H1 (cell line): ENCODE results near the gene MTTP. TPM values are rescaled to one million over a fixed set of nuclear protein-coding genes. Genes with fewer than 3 reads are reported as not detected.

Source experiments
- CTCF ChIA-PET: fragments of 300-600 bp; sonication (Branson Sonifier 250); formaldehyde crosslinking; loops from one replicate; lab custom pipeline; 2021; ENCODE audit not compliant: partially characterized antibody; lab: Charles Lee
- POLR2A ChIA-PET: fragments of 300-600 bp; sonication (Branson Sonifier 250); formaldehyde crosslinking; loops from one replicate; lab custom pipeline; 2021; ENCODE audit warnings: inconsistent platforms; ENCODE audit not compliant: partially characterized antibody; lab: Charles Lee
- DNase-seq, 2 experiments: peaks; one replicate each; pipeline versions ENCODE4 v3.0.0 to v3.0.0-alpha.2; 2010 to 2022; ENCODE audit warnings: low spot score in 2 of 2, low read depth in 1 of 2, mixed read lengths in 1 of 2
- FAIRE-seq: peaks from 2 replicates; lab custom pipeline; 2011; peaks lifted over from hg19 to GRCh38; lab: Jason Lieb, UNC
- H2AFZ ChIP-seq: 2 replicates; pipeline ENCODE4 v1.8.1; 2012; ENCODE audit warnings: low read length, inconsistent platforms
- H2AK5ac ChIP-seq: 2 replicates; pipeline ENCODE4 v1.6.1; 2013; ENCODE audit warnings: low read depth, low read length
- H2BK120ac ChIP-seq: replicated peaks from 2 replicates; pipeline ENCODE3; 2013; ENCODE audit warnings: low read depth, low read length, inconsistent platforms
- H2BK12ac ChIP-seq: 2 replicates; pipeline ENCODE4 v1.6.1; 2013; ENCODE audit warnings: low read depth, low read length
- H2BK15ac ChIP-seq: 2 replicates; pipeline ENCODE4 v1.6.1; 2013; ENCODE audit warnings: low read length
- H2BK20ac ChIP-seq: 2 replicates; pipeline ENCODE4 v1.6.1; 2013; ENCODE audit warnings: low read length
- H2BK5ac ChIP-seq: 2 replicates; pipeline ENCODE4 v1.6.1; 2013; ENCODE audit warnings: low read depth, low read length
- H3K14ac ChIP-seq: 2 replicates; pipeline ENCODE4 v1.6.1; 2013; ENCODE audit warnings: inconsistent platforms; ENCODE audit not compliant: insufficient read length
- H3K18ac ChIP-seq: 2 replicates; pipeline ENCODE4 v1.6.1; 2013; ENCODE audit warnings: low read length; ENCODE audit errors: extremely low read depth
- H3K23ac ChIP-seq: 2 replicates; pipeline ENCODE4 v1.6.1; 2013; ENCODE audit warnings: inconsistent platforms; ENCODE audit not compliant: insufficient read length
- H3K23me2 ChIP-seq: 2 replicates; pipeline ENCODE4 v1.6.1; 2013; ENCODE audit warnings: low read depth, low read length
- H3K27ac ChIP-seq: 2 replicates; pipeline ENCODE4 v1.6.1; 2011; ENCODE audit warnings: low read depth, low read length, inconsistent platforms
- H3K27me3 ChIP-seq, 4 experiments: replicated peaks in 1 of 4; 1 replicate in 1 of 4; 2 replicates in 3 of 4; pipeline versions ENCODE4 v1.6.1 to v1.8.1; 2011 to 2013; ENCODE audit warnings: low read length in 3 of 4, mild to moderate bottlenecking in 3 of 4, inconsistent platforms in 2 of 4, mixed read lengths in 2 of 4, moderate library complexity in 1 of 4; ENCODE audit not compliant: control insufficient read depth in 3 of 4, insufficient read depth in 3 of 4; ENCODE audit errors: extremely low read depth in 1 of 4
- H3K36me3 ChIP-seq, 4 experiments: 2 replicates each; pipeline versions ENCODE4 v1.6.1 to v1.8.1; 2011 to 2013; ENCODE audit warnings: mild to moderate bottlenecking in 4 of 4, low read length in 3 of 4, moderate library complexity in 2 of 4, control low read depth in 1 of 4, inconsistent platforms in 1 of 4; ENCODE audit not compliant: insufficient read depth in 4 of 4, control insufficient read depth in 2 of 4
- H3K4ac ChIP-seq: replicated peaks from 2 replicates; pipeline ENCODE3; 2013; ENCODE audit warnings: low read length, low read depth, mixed read lengths, inconsistent platforms; ENCODE audit not compliant: insufficient read length
- H3K4me1 ChIP-seq, 4 experiments: replicated peaks in 1 of 4; 1 replicate in 1 of 4; 2 replicates in 3 of 4; pipeline versions ENCODE4 v1.6.1 to v1.8.1; 2011 to 2013; ENCODE audit warnings: low read length in 3 of 4, inconsistent platforms in 2 of 4, mixed read lengths in 1 of 4; ENCODE audit not compliant: insufficient read depth in 4 of 4, control insufficient read depth in 3 of 4
- H3K4me2 ChIP-seq, 2 experiments: 2 replicates each; pipeline versions ENCODE4 v1.6.1 to v1.8.1; 2011 to 2013; ENCODE audit warnings: low read depth in 2 of 2, low read length in 2 of 2, control low read depth in 1 of 2, inconsistent platforms in 1 of 2, mild to moderate bottlenecking in 1 of 2; ENCODE audit not compliant: insufficient read depth in 1 of 2
- H3K4me3 ChIP-seq, 4 experiments: fragments of 200-600, 300-600 bp in 1 of 4; sonication (generic), shearing (Covaris generic), sonication (Bioruptor Twin) in 1 of 4; 2 replicates each; pipeline versions ENCODE4 v1.5.1 to v1.8.1; 2011 to 2016; ENCODE audit warnings: low read length in 4 of 4, low read depth in 3 of 4, control low read depth in 2 of 4, inconsistent platforms in 2 of 4, mild to moderate bottlenecking in 2 of 4, mixed read lengths in 1 of 4, moderate library complexity in 1 of 4; ENCODE audit not compliant: insufficient read depth in 2 of 4; ENCODE audit errors: extremely low read depth in 1 of 4
- H3K56ac ChIP-seq: replicated peaks from 2 replicates; pipeline ENCODE3; 2013; ENCODE audit warnings: low read depth, mild to moderate bottlenecking, mixed read lengths, low read length, inconsistent platforms; ENCODE audit not compliant: insufficient read length
- H3K79me1 ChIP-seq: 2 replicates; pipeline ENCODE4 v1.6.1; 2013; ENCODE audit warnings: low read depth, low read length, control low read depth
- H3K79me2 ChIP-seq, 2 experiments: 2 replicates each; pipeline versions ENCODE4 v1.6.1 to v1.8.1; 2012 to 2013; ENCODE audit warnings: low read length in 2 of 2, mild to moderate bottlenecking in 2 of 2, inconsistent platforms in 1 of 2; ENCODE audit not compliant: insufficient read depth in 2 of 2, control insufficient read depth in 1 of 2
- H3K9ac ChIP-seq, 4 experiments: replicated peaks in 1 of 4; 1 replicate in 1 of 4; 2 replicates in 3 of 4; pipeline versions ENCODE4 v1.6.1 to v1.8.1; 2011 to 2013; ENCODE audit warnings: low read depth in 3 of 4, low read length in 3 of 4, control low read depth in 2 of 4, mild to moderate bottlenecking in 2 of 4, moderate library complexity in 2 of 4, inconsistent platforms in 1 of 4; ENCODE audit errors: extremely low read depth in 1 of 4
- H3K9me3 ChIP-seq, 2 experiments: 2 replicates each; pipeline versions ENCODE4 v1.6.1 to v1.8.1; 2012 to 2013; ENCODE audit warnings: mild to moderate bottlenecking in 2 of 2, moderate library complexity in 2 of 2, control low read depth in 1 of 2, inconsistent platforms in 1 of 2, low read depth in 1 of 2, low read length in 1 of 2, mixed read lengths in 1 of 2; ENCODE audit not compliant: insufficient read depth in 2 of 2
- H4K20me1 ChIP-seq, 2 experiments: replicated peaks in 1 of 2; 2 replicates each; pipeline versions ENCODE3 to v1.8.1; 2011 to 2013; ENCODE audit warnings: inconsistent platforms in 2 of 2, low read length in 2 of 2, mild to moderate bottlenecking in 1 of 2; ENCODE audit not compliant: insufficient read depth in 2 of 2, control insufficient read depth in 1 of 2
- H4K5ac ChIP-seq: 2 replicates; pipeline ENCODE4 v1.6.1; 2013; ENCODE audit warnings: low read length, low read depth, mixed read lengths, inconsistent platforms; ENCODE audit not compliant: insufficient read length
- H4K8ac ChIP-seq: 2 replicates; pipeline ENCODE4 v1.8.0; 2013; ENCODE audit warnings: mild to moderate bottlenecking, moderate library complexity, low read length, inconsistent platforms; ENCODE audit not compliant: insufficient read depth; ENCODE audit errors: extremely low read depth
- H4K91ac ChIP-seq: replicated peaks from 2 replicates; pipeline ENCODE3; 2013; ENCODE audit warnings: low read length, mixed read lengths, inconsistent platforms; ENCODE audit not compliant: insufficient read length
- ASH2L ChIP-seq: fragments of 200-600, 300-600 bp; sonication (generic); IDR thresholded peaks from one replicate; pipeline ENCODE4 v1.7.1; 2017; ENCODE audit warnings: low read length
- ATF3 ChIP-seq: IDR thresholded peaks from 2 replicates; pipeline ENCODE4 v1.6.1; 2011; ENCODE audit warnings: low read depth, mild to moderate bottlenecking, low read length; ENCODE audit not compliant: insufficient read depth
- CBX8 ChIP-seq: fragments of 300-800, 300-1000 bp; sonication (generic); IDR thresholded peaks from 2 replicates; pipeline ENCODE4 v1.7.1; 2016; ENCODE audit warnings: low read depth, low read length, borderline replicate concordance
- CHD1 ChIP-seq: IDR thresholded peaks from 2 replicates; pipeline ENCODE4 v1.6.1; 2012; ENCODE audit warnings: low read depth, low read length, improper control_type of control experiment
- FOSL1 ChIP-seq: IDR thresholded peaks from 2 replicates; pipeline ENCODE4 v1.6.1; 2011; ENCODE audit warnings: mild to moderate bottlenecking, low read depth, low read length, moderate library complexity; ENCODE audit not compliant: insufficient read depth
- KDM4A ChIP-seq: IDR thresholded peaks from one replicate; pipeline ENCODE4 v1.7.1; 2012; ENCODE audit warnings: low read depth, mild to moderate bottlenecking, moderate library complexity, low read length, inconsistent platforms; ENCODE audit not compliant: severe bottlenecking
- RBBP5 ChIP-seq: IDR thresholded peaks from 2 replicates; pipeline ENCODE4 v1.7.1; 2012; ENCODE audit warnings: low read depth, mild to moderate bottlenecking, inconsistent platforms, low read length, moderate library complexity, borderline replicate concordance
- TEAD4 ChIP-seq: IDR thresholded peaks from 2 replicates; pipeline ENCODE4 v1.6.1; 2012; ENCODE audit warnings: low read depth, low read length, inconsistent platforms, mixed read lengths
- USF2 ChIP-seq: IDR thresholded peaks from 2 replicates; pipeline ENCODE4 v1.6.1; 2011; ENCODE audit warnings: low read length, improper control_type of control experiment
- YY1 ChIP-seq: IDR thresholded peaks from 2 replicates; pipeline ENCODE4 v1.6.1; 2011; ENCODE audit warnings: low read depth, mild to moderate bottlenecking, low read length
- WGBS, 2 experiments: shearing (Covaris generic) in 1 of 2; methylation state at CpG; one replicate each; pipeline versions ENCODE4 v1.1.6 to v1.1.7; 2013 to 2015; ENCODE audit warnings: low lambda C conversion rate in 2 of 2, mixed read lengths in 2 of 2, inconsistent platforms in 1 of 2, low coverage in 1 of 2, missing lambda C conversion rate in 1 of 2; ENCODE audit not compliant: insufficient replicate concordance in 2 of 2, insufficient coverage in 1 of 2, insufficient read length in 1 of 2; ENCODE audit errors: extremely low coverage in 1 of 2, missing lambda C conversion rate in 1 of 2; 5-methylcytosine and 5-hydroxymethylcytosine counted together
- polyA plus RNA-seq, 7 experiments: library from polyadenylated mRNA; depleted of rRNA in 3 of 7; stranded (reverse) in 5 of 7; unstranded in 2 of 7; fragments of >200 nt in 5 of 7; fragments of 200-250 nt in 2 of 7; gene quantifications; 1 replicate in 5 of 7; 2 replicates in 1 of 7; 4 replicates in 1 of 7; pipeline versions ENCODE4 v1.2.1 to v1.2.3, GENCODE V29; 2011 to 2013; ENCODE audit warnings: missing spikeins in 2 of 7, mixed read lengths in 2 of 7
- total RNA-seq: library from RNA; stranded (reverse); fragmentation: NEBNext Ultra II Directional; extraction: Animal tissue kit (Norgen Biotek cat#: 25700); gene quantifications from 2 replicates; pipeline ENCODE4 v1.2.1, GENCODE V29; 2021

The MTTP gene
- total and polyA plus RNA-seq, 2 of the 8 experiments (the other 6 are each of a cell fraction or from before 2014, with no cell fraction given) = 0.12 to 0.26 TPM

DNA sequence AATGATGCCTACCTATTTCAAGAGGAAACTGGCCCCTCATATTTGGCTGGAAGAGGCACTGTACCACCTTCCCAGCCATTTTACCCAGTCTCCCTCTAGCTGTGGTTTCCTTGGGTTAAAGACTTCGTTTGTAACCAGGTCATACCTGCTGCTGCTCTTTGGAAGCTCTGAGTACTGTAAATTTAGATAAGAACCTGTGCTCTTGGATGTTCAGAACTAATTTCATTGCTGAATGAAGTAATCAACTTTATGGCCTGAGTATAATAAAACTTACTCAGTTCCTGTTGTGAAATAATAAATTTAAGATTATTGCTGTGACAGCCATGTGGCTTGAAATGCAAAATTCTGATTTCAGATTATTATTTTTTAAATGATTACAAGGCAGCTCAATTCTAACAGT is 12.2 kb downstream of the MTTP start:
- Histone ChIP-seq H2AK5ac (no peak overlapping the region), H2BK12ac (no peak overlapping the region), H3K4me2 (no peak overlapping the region), H3K79me1 (no peaks in the 10 kb centered on the region), H3K4me3 (no peak overlapping the region), H2AFZ (no peak overlapping the region), H3K27ac (no peak overlapping the region), H2BK15ac (no peak overlapping the region), H3K4me1 (no peaks in the 10 kb centered on the region), H2BK120ac (no peak overlapping the region), H3K9me3 (no peaks in the 10 kb centered on the region), H3K4ac (no peak overlapping the region), H3K79me2 (no peaks in the 10 kb centered on the region), H3K23ac (no peak overlapping the region), H3K23me2 (no peaks in the 10 kb centered on the region; the same call in 1 of the 2 replicates), H3K9ac (no peak overlapping the region), H2BK5ac (no peak overlapping the region), H4K20me1 (no peaks in the 10 kb centered on the region), H4K5ac (no peak overlapping the region), H3K56ac (no peak overlapping the region), H3K18ac (no peak overlapping the region), H4K91ac (no peak overlapping the region), H4K8ac (no peak overlapping the region), H3K14ac (no peak overlapping the region), H2BK20ac (no peak overlapping the region), H3K27me3 (no peaks in the 10 kb centered on the region), H3K36me3 (no peaks in the 10 kb centered on the region)
- no peak for TF ChIP-seq USF2
- TF ChIP-seq CBX8 = no peak
- TF ChIP-seq FOSL1 = no peak
- no peak for TF ChIP-seq CHD1
- no peak for TF ChIP-seq KDM4A
- no peak for TF ChIP-seq ATF3
- no peak for TF ChIP-seq TEAD4
- TF ChIP-seq YY1 = no peak
- no peak for TF ChIP-seq ASH2L
- TF ChIP-seq RBBP5 = no peak
- DNase-seq (no peak), FAIRE-seq (no peak)
- ChIA-PET POLR2A (no interaction called here), CTCF (interaction anchor here (1.2 kb wide), 1 partner anchor 46 kb away, joined by 3 read pairs; no protein-coding TSS in a partner anchor)
- 65% methylated on average over 1 of the region's 1 CpG; no CpG with 5 or more reads in 1 of the 2 experiments for WGBS, 2 experiments
